Measurements from ENCODE around the gene BPHL.

BPHL gene

DNA sequence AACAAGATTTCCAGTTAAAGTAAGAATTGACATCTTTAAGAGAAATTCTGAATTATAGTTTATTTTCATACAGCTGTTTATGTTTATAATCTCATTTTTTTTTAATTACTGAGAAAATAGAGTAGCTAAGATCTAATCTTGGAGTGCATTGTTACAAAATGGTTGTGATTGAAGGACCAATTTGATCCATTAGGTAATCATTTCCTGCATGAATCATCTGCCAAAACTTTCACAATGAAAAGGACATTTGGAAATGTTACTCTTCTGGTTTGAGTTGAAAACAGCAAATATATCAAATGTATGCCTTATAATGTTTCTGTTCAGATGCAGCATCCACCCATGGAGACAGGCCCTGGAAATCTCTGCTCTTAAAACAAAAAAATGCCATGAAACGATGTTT lies 19.8 kb downstream of the BPHL start:
- TF ChIP-seq CTCF (IDR thresholded peaks at IDR 0.05; ENCODE audit: borderline replicate concordance, extremely low read depth, low read length, poor library complexity, severe bottlenecking), result no peak
- no peak for TF ChIP-seq EZH2 (IDR thresholded peaks at IDR 0.05; ENCODE audit: borderline replicate concordance, low read depth, low read length, severe bottlenecking)
- H3K4me2 ChIP-seq (ENCODE audit: insufficient read depth, low read length), result no peak overlapping the region
- H3K36me3 ChIP-seq (ENCODE audit: insufficient read depth, low read length), result peaks cover 34% of the 10 kb centered on the region
- H3K27me3 ChIP-seq (ENCODE audit: insufficient read depth, low read length, poor library complexity), result no peaks in the 10 kb centered on the region
- H2AFZ ChIP-seq (ENCODE audit: low read depth, low read length), result no peak overlapping the region
- H3K4me3 ChIP-seq (ENCODE audit: low read depth in 1 of 2, low read length in 2 of 2), result no peak overlapping the region
- H3K4me1 ChIP-seq (ENCODE audit: insufficient read depth, low read length), result no peaks in the 10 kb centered on the region
- no peak overlapping the region for H3K9ac ChIP-seq (ENCODE audit: low read depth, low read length)
- DNase-seq (no peak), ATAC-seq (ENCODE audit: insufficient read depth, low read depth) (no peak)
- no peaks in the 10 kb centered on the region for H4K20me1 ChIP-seq (ENCODE audit: insufficient read depth, low read length)
- no peaks in the 10 kb centered on the region for H3K79me2 ChIP-seq (ENCODE audit: insufficient read depth, low read length)
- no peaks in the 10 kb centered on the region for H3K9me3 ChIP-seq (ENCODE audit: insufficient read depth, low read length, severe bottlenecking)
- no peak overlapping the region for H3K27ac ChIP-seq (ENCODE audit: low read length)

GRCh38 chr6:3139090-3139903 lies 20.8 kb downstream of the BPHL start:
- H3K27ac ChIP-seq (ENCODE audit: low read length), result no peak overlapping the region
- H3K4me2 ChIP-seq (ENCODE audit: insufficient read depth, low read length), result no peak overlapping the region
- H2AFZ ChIP-seq (ENCODE audit: low read depth, low read length), result no peak overlapping the region
- H3K27me3 ChIP-seq (ENCODE audit: insufficient read depth, low read length, poor library complexity), result no peaks in the 10 kb centered on the region
- H3K9ac ChIP-seq (ENCODE audit: low read depth, low read length), result no peak overlapping the region
- no peaks in the 10 kb centered on the region for H3K79me2 ChIP-seq (ENCODE audit: insufficient read depth, low read length)
- peaks cover 34% of the 10 kb centered on the region for H3K36me3 ChIP-seq (ENCODE audit: insufficient read depth, low read length)
- H4K20me1 ChIP-seq (ENCODE audit: insufficient read depth, low read length), result no peaks in the 10 kb centered on the region
- DNase-seq (no peak), ATAC-seq (ENCODE audit: insufficient read depth, low read depth) (no peak; the same call in 2 of the 3 replicates)
- TF ChIP-seq CTCF (IDR thresholded peaks at IDR 0.05; ENCODE audit: borderline replicate concordance, extremely low read depth, low read length, poor library complexity, severe bottlenecking) (no peak), EZH2 (IDR thresholded peaks at IDR 0.05; ENCODE audit: borderline replicate concordance, low read depth, low read length, severe bottlenecking) (no peak)
- no peaks in the 10 kb centered on the region for H3K4me1 ChIP-seq (ENCODE audit: insufficient read depth, low read length)
- no peak overlapping the region for H3K4me3 ChIP-seq (ENCODE audit: low read depth in 1 of 2, low read length in 2 of 2)
- no peaks in the 10 kb centered on the region for H3K9me3 ChIP-seq (ENCODE audit: insufficient read depth, low read length, severe bottlenecking)

- Histone ChIP-seq H3K27ac (ENCODE audit: low read length) (no peak overlapping the region), H3K9me3 (ENCODE audit: insufficient read depth, low read length, severe bottlenecking) (no peaks in the 10 kb centered on the region), H4K20me1 (ENCODE audit: insufficient read depth, low read length) (no peaks in the 10 kb centered on the region), H3K27me3 (ENCODE audit: insufficient read depth, low read length, poor library complexity) (no peaks in the 10 kb centered on the region), H3K4me2 (ENCODE audit: insufficient read depth, low read length) (no peak overlapping the region), H3K79me2 (ENCODE audit: insufficient read depth, low read length) (no peaks in the 10 kb centered on the region), H3K4me1 (ENCODE audit: insufficient read depth, low read length) (no peaks in the 10 kb centered on the region), H3K9ac (ENCODE audit: low read depth, low read length) (no peak overlapping the region), H2AFZ (ENCODE audit: low read depth, low read length) (no peak overlapping the region), H3K4me3 (ENCODE audit: low read depth in 1 of 2, low read length in 2 of 2) (no peak overlapping the region), H3K36me3 (ENCODE audit: insufficient read depth, low read length) (peaks cover 34% of the 10 kb centered on the region)
- no peak for ATAC-seq (ENCODE audit: insufficient read depth, low read depth)
- no peak for DNase-seq
- TF ChIP-seq EZH2 (IDR thresholded peaks at IDR 0.05; ENCODE audit: borderline replicate concordance, low read depth, low read length, severe bottlenecking) (no peak), CTCF (IDR thresholded peaks at IDR 0.05; ENCODE audit: borderline replicate concordance, extremely low read depth, low read length, poor library complexity, severe bottlenecking) (no peak)
Observed at GRCh38 chr6:3140201-3140600, 21.7 kb downstream of the BPHL start.
